SK-N-SH treated with all-trans-retinoic acid at 6 μM for 48 hours (cell line): ENCODE results near the gene PSMD8.

Experiments
- ATAC-seq: fragments of 200-7000 bp; cut with Tn5 transposase; 3 replicates; pipeline ENCODE4 v1.9.1; 2020; ENCODE audit warnings: mild to moderate bottlenecking, moderate library complexity
- ARNTL ChIP-seq: fragments of 450-650 bp; formaldehyde crosslinking; IDR thresholded peaks from 2 replicates; pipeline ENCODE4 v1.5.0; 2020; ENCODE audit warnings: low read depth, mild to moderate bottlenecking, moderate library complexity, borderline replicate concordance
- BACH2 ChIP-seq: fragments of 250-450 bp; sonication (Bioruptor Pico); IDR thresholded peaks from 2 replicates; pipeline ENCODE4 v1.9.0; 2021; ENCODE audit warnings: mild to moderate bottlenecking, borderline replicate concordance
- CREB5 ChIP-seq: fragments of 250-450 bp; sonication (Bioruptor Pico); IDR thresholded peaks from 2 replicates; pipeline ENCODE4 v1.5.1; 2020; ENCODE audit warnings: low read depth, mild to moderate bottlenecking, moderate library complexity
- CSDC2 ChIP-seq: fragments of 250-450 bp; sonication (Bioruptor Pico); IDR thresholded peaks from 2 replicates; pipeline ENCODE4 v1.5.0; 2020; ENCODE audit warnings: mild to moderate bottlenecking, moderate library complexity
- CSRNP3 ChIP-seq: fragments of 250-450 bp; sonication (Bioruptor Pico); IDR thresholded peaks from 2 replicates; pipeline ENCODE4 v1.5.1; 2021; ENCODE audit warnings: mild to moderate bottlenecking, moderate library complexity
- ESRRG ChIP-seq: fragments of 250-450 bp; sonication (Bioruptor Pico); IDR thresholded peaks from 2 replicates; pipeline ENCODE4 v1.6.1; 2021; ENCODE audit warnings: mild to moderate bottlenecking
- GLIS3 ChIP-seq: fragments of 250-450 bp; sonication (Bioruptor Pico); IDR thresholded peaks from 2 replicates; pipeline ENCODE4 v1.5.0; 2020; ENCODE audit warnings: mild to moderate bottlenecking, moderate library complexity
- ISL1 ChIP-seq: fragments of 250-450 bp; sonication (Bioruptor Pico); IDR thresholded peaks from 2 replicates; pipeline ENCODE4 v2.1.2; 2022; ENCODE audit warnings: mild to moderate bottlenecking, moderate library complexity
- OSR1 ChIP-seq: fragments of 250-450 bp; sonication (Bioruptor Pico); IDR thresholded peaks from 2 replicates; pipeline ENCODE4 v1.8.0; 2022; ENCODE audit warnings: moderate library complexity, mild to moderate bottlenecking, inconsistent platforms
- PATZ1 ChIP-seq: fragments of 250-450 bp; sonication (Bioruptor Pico); IDR thresholded peaks from 2 replicates; pipeline ENCODE4 v1.8.0; 2020; ENCODE audit warnings: mild to moderate bottlenecking, moderate library complexity, borderline replicate concordance
- POU6F1 ChIP-seq: fragments of 250-450 bp; sonication (Bioruptor Pico); IDR thresholded peaks from 2 replicates; pipeline ENCODE4 v1.8.0; 2021; ENCODE audit warnings: low read depth, mild to moderate bottlenecking, moderate library complexity, borderline replicate concordance
- PPARA ChIP-seq: fragments of 250-450 bp; sonication (Bioruptor Pico); IDR thresholded peaks from 2 replicates; pipeline ENCODE4 v1.5.0; 2020; ENCODE audit warnings: mild to moderate bottlenecking, borderline replicate concordance
- RARB ChIP-seq: fragments of 250-450 bp; sonication (Bioruptor Pico); IDR thresholded peaks from 2 replicates; pipeline ENCODE4 v1.8.0; 2021; ENCODE audit warnings: mild to moderate bottlenecking, moderate library complexity
- SNAI2 ChIP-seq: fragments of 250-450 bp; sonication (Bioruptor Pico); IDR thresholded peaks from 2 replicates; pipeline ENCODE4 v1.5.0; 2020; ENCODE audit warnings: mild to moderate bottlenecking, moderate library complexity
- TCF4 ChIP-seq: fragments of 250-450 bp; sonication (Bioruptor Pico); IDR thresholded peaks from 2 replicates; pipeline ENCODE4 v1.8.0; 2021; ENCODE audit warnings: mild to moderate bottlenecking, moderate library complexity, borderline replicate concordance
- TOX ChIP-seq: fragments of 250-450 bp; sonication (Bioruptor Pico); IDR thresholded peaks from 2 replicates; pipeline ENCODE4 v1.8.0; 2021; ENCODE audit warnings: mild to moderate bottlenecking, moderate library complexity, borderline replicate concordance
- TSHZ2 ChIP-seq: fragments of 250-450 bp; sonication (Bioruptor Pico); IDR thresholded peaks from 2 replicates; pipeline ENCODE4 v1.5.0; 2020; ENCODE audit warnings: mild to moderate bottlenecking, moderate library complexity
- ZC3H10 ChIP-seq: fragments of 250-450 bp; sonication (Bioruptor Pico); IDR thresholded peaks from 2 replicates; pipeline ENCODE4 v1.5.1; 2021; ENCODE audit warnings: mild to moderate bottlenecking, moderate library complexity
- ZFP3 ChIP-seq: fragments of 250-450 bp; sonication (Bioruptor Pico); IDR thresholded peaks from 2 replicates; pipeline ENCODE4 v1.5.0; 2020; ENCODE audit warnings: mild to moderate bottlenecking, moderate library complexity
- ZFP30 ChIP-seq: fragments of 450-650 bp; formaldehyde crosslinking; IDR thresholded peaks from 2 replicates; pipeline ENCODE4 v1.5.0; 2022; ENCODE audit warnings: mild to moderate bottlenecking, moderate library complexity
- ZNF565 ChIP-seq: fragments of 450-650 bp; formaldehyde crosslinking; conservative IDR thresholded peaks from 2 replicates; pipeline ENCODE4 v1.5.0; 2020; ENCODE audit warnings: low read depth, mild to moderate bottlenecking, moderate library complexity
- ZNF70 ChIP-seq: fragments of 450-650 bp; formaldehyde crosslinking; IDR thresholded peaks from 2 replicates; pipeline ENCODE4 v1.5.0; 2020; ENCODE audit warnings: mild to moderate bottlenecking, moderate library complexity

Gene PSMD8

GRCh38 chr19:38430931-38431330, 56.6 kb downstream of the PSMD8 start:
- ATAC-seq, result no peak
- no peak for TF ChIP-seq GLIS3 (CRISPR knock-in tag)
- no peak for TF ChIP-seq ZFP3 (CRISPR knock-in tag)
- no peak for TF ChIP-seq TSHZ2 (CRISPR knock-in tag)
- no peak for TF ChIP-seq ZFP30 (CRISPR knock-in tag)
- no peak for TF ChIP-seq OSR1 (CRISPR knock-in tag)
- TF ChIP-seq ZNF70 (CRISPR knock-in tag), result no peak
- no peak for TF ChIP-seq PATZ1
- no peak for TF ChIP-seq CSDC2 (CRISPR knock-in tag)
- TF ChIP-seq TCF4 (CRISPR knock-in tag), result no peak
- no peak for TF ChIP-seq BACH2 (CRISPR knock-in tag)
- no peak for TF ChIP-seq POU6F1 (CRISPR knock-in tag)
- TF ChIP-seq ZNF565 (CRISPR knock-in tag), result no peak
- no peak for TF ChIP-seq ISL1 (CRISPR knock-in tag)
- no peak for TF ChIP-seq SNAI2
- TF ChIP-seq PPARA, result no peak
- TF ChIP-seq CSRNP3 (CRISPR knock-in tag), result no peak
- TF ChIP-seq RARB, result no peak
- TF ChIP-seq CREB5 (CRISPR knock-in tag), result no peak

GRCh38 chr19:38433268-38433733, 58.9 kb downstream of the PSMD8 start, which contains the start of gene RYR1:
RYR1 (plus strand) TSS chr19:38433691; CDS start chr19:38433830, 139 bp downstream.
- peak; percentile 92 for ATAC-seq
- TF ChIP-seq ESRRG (CRISPR knock-in tag), result no peak
- TF ChIP-seq RARB, result no peak
- no peak for TF ChIP-seq ISL1 (CRISPR knock-in tag)
- TF ChIP-seq POU6F1 (CRISPR knock-in tag), result no peak
- no peak for TF ChIP-seq BACH2 (CRISPR knock-in tag)
- no peak for TF ChIP-seq ZNF70 (CRISPR knock-in tag)
- no peak for TF ChIP-seq TOX (CRISPR knock-in tag)
- TF ChIP-seq ZC3H10 (CRISPR knock-in tag), result no peak
- TF ChIP-seq CREB5 (CRISPR knock-in tag), result no peak
- TF ChIP-seq OSR1 (CRISPR knock-in tag), result no peak
- TF ChIP-seq ZFP3 (CRISPR knock-in tag), result no peak
- no peak for TF ChIP-seq TSHZ2 (CRISPR knock-in tag)
- no peak for TF ChIP-seq ARNTL
- no peak for TF ChIP-seq CSRNP3 (CRISPR knock-in tag)
- TF ChIP-seq PPARA, result no peak
- no peak for TF ChIP-seq CSDC2 (CRISPR knock-in tag)
